Measurements from ENCODE around the gene GINS2. TPM values are rescaled to one million over a fixed set of nuclear protein-coding genes. Genes with fewer than 3 reads are reported as not detected.
A peak's percentile ranks its signal among the peaks of the same experiment; 100 is the strongest.

The GINS2 gene
- total RNA-seq, 1 experiment from 2014 or later = 52.7 TPM

GRCh38 chr16:85698935-85699558 is 10.3 kb upstream of the GINS2 start:
- no peaks in the 10 kb centered on the region; a peak in 1 of 5 replicates for H3K9me3 Mint-ChIP-seq
- peaks cover 9 to 14% of the 10 kb centered on the region in 2 experiments for H3K4me1 Mint-ChIP-seq
- Histone ChIP-seq H3K18ac (ENCODE audit: insufficient read length, low read depth, low read length) (no peak overlapping the region), H4K20me1 (ENCODE audit: control insufficient read depth, insufficient read depth, insufficient read length) (no peaks in the 10 kb centered on the region), H2BK20ac (ENCODE audit: low read depth, low read length, poor library complexity, severe bottlenecking) (no peak overlapping the region), H2BK5ac (ENCODE audit: insufficient read length, low read length) (no peak overlapping the region), H3K27ac (ENCODE audit: insufficient read length, low read depth, low read length) (no peak overlapping the region), H3K14ac (ENCODE audit: insufficient read depth, low read length) (no peak overlapping the region), H3K4me1 (ENCODE audit: insufficient read depth, low read length) (peaks cover 3% of the 10 kb centered on the region; the same call in 1 of the 2 replicates), H3K4ac (ENCODE audit: low read depth, low read length) (no peak overlapping the region), H3T11ph (ENCODE audit: low read length) (no peak overlapping the region), H4K91ac (ENCODE audit: insufficient read length, low read depth, low read length) (no peak overlapping the region), H2BK120ac (ENCODE audit: low read depth, low read length, poor library complexity, severe bottlenecking) (no peak overlapping the region), H3K9ac (ENCODE audit: extremely low read depth, insufficient read length, low read length) (no peak overlapping the region), H3K9me3 (ENCODE audit: control insufficient read depth, low read depth, low read length) (no peaks in the 10 kb centered on the region), H3K79me2 (ENCODE audit: insufficient read depth, low read length) (no peaks in the 10 kb centered on the region), H3K23ac (ENCODE audit: insufficient read length, low read depth, low read length) (no peak overlapping the region), H2AFZ (ENCODE audit: low read length) (no peak overlapping the region), H3K23me2 (ENCODE audit: insufficient read length, low read depth, low read length, poor library complexity, severe bottlenecking) (peaks cover 4% of the 10 kb centered on the region), H2BK15ac (ENCODE audit: low read depth, low read length) (no peak overlapping the region; the same call in 1 of the 2 replicates), H3K27me3 (ENCODE audit: insufficient read depth, low read length) (no peaks in the 10 kb centered on the region), H2BK12ac (ENCODE audit: insufficient read length, low read depth, low read length) (no peak overlapping the region), H3K56ac (ENCODE audit: insufficient read length, low read depth, low read length) (no peak overlapping the region), H4K5ac (ENCODE audit: insufficient read length, low read depth, low read length) (no peak overlapping the region), H2AK5ac (ENCODE audit: insufficient read length, low read length) (no peak overlapping the region), H3K4me2 (ENCODE audit: insufficient read depth, insufficient read length, low read length) (no peak overlapping the region), H4K8ac (replicated peaks; ENCODE audit: insufficient read length, low read depth, low read length) (no peak overlapping the region), H3K79me1 (ENCODE audit: insufficient read depth, low read depth, low read length, poor library complexity, severe bottlenecking) (no peaks in the 10 kb centered on the region)
- DNase-seq = peak; percentile 69
- H3K4me3 Mint-ChIP-seq = no peak overlapping the region
- TF ChIP-seq, protein P1, sequence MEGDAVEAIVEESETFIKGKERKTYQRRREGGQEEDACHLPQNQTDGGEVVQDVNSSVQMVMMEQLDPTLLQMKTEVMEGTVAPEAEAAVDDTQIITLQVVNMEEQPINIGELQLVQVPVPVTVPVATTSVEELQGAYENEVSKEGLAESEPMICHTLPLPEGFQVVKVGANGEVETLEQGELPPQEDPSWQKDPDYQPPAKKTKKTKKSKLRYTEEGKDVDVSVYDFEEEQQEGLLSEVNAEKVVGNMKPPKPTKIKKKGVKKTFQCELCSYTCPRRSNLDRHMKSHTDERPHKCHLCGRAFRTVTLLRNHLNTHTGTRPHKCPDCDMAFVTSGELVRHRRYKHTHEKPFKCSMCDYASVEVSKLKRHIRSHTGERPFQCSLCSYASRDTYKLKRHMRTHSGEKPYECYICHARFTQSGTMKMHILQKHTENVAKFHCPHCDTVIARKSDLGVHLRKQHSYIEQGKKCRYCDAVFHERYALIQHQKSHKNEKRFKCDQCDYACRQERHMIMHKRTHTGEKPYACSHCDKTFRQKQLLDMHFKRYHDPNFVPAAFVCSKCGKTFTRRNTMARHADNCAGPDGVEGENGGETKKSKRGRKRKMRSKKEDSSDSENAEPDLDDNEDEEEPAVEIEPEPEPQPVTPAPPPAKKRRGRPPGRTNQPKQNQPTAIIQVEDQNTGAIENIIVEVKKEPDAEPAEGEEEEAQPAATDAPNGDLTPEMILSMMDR (conservative IDR thresholded peaks at IDR 0.05) = peak; percentile 56
- no CpG with 5 or more reads among the region's 12 CpGs for WGBS (ENCODE audit: extremely low coverage, insufficient read length, low lambda C conversion rate)
- peaks cover 26% of the 10 kb centered on the region for H3K27me3 Mint-ChIP-seq (ENCODE audit: low read depth)
- H3K36me3 Mint-ChIP-seq (ENCODE audit: insufficient read depth in 1 of 3, low read depth in 3 of 3) = no peaks in the 10 kb centered on the region
- H3K27ac Mint-ChIP-seq = no peak overlapping the region
